Natural killer cell (primary cell): ENCODE measurements around the gene PRR19. TPM values are rescaled to one million over a fixed set of nuclear protein-coding genes. Genes with fewer than 3 reads are reported as not detected.

ENCODE experiments used
- ATAC-seq, 3 donors: fragments of 150-1000 bp in 2 of 3; fragments of 200-7000 bp in 1 of 3; cut with Tn5 transposase; 1 replicate in 1 of 3; 2 replicates in 2 of 3; pipeline ENCODE4 v1.10.0; 2021; ENCODE audit warnings: mild to moderate bottlenecking in 2 of 3, moderate library complexity in 2 of 3
- DNase-seq, 2 donors: peaks; one replicate each; pipeline versions ENCODE4 v3.0.0 to v3.0.0-alpha.2; 2013 to 2021; ENCODE audit warnings: mixed read lengths in 1 of 2
- H3K27ac ChIP-seq: one replicate; pipeline ENCODE4 v1.5.1; 2013; ENCODE audit warnings: mild to moderate bottlenecking, low read length
- H3K27me3 ChIP-seq: one replicate; pipeline ENCODE4 v1.6.1; 2013; ENCODE audit warnings: low read length; ENCODE audit not compliant: control insufficient read depth, insufficient read depth
- H3K36me3 ChIP-seq: one replicate; pipeline ENCODE4 v1.6.1; 2013; ENCODE audit warnings: low read length; ENCODE audit not compliant: control insufficient read depth, insufficient read depth
- H3K4me1 ChIP-seq: one replicate; pipeline ENCODE4 v1.6.1; 2013; ENCODE audit warnings: low read length; ENCODE audit not compliant: control insufficient read depth, insufficient read depth
- H3K4me3 ChIP-seq: one replicate; pipeline ENCODE4 v1.5.1; 2013; ENCODE audit warnings: low read length
- H3K9me3 ChIP-seq: one replicate; pipeline ENCODE4 v1.6.1; 2013; ENCODE audit warnings: low read length; ENCODE audit not compliant: control insufficient read depth, insufficient read depth
- H3K27ac Mint-ChIP-seq, 2 donors: one replicate each; pipeline ENCODE4 v1.8.0; 2022; ENCODE audit warnings: mild to moderate bottlenecking in 2 of 2, mixed read lengths in 2 of 2, moderate library complexity in 1 of 2
- H3K27me3 Mint-ChIP-seq, 2 donors: one replicate each; pipeline ENCODE4 v1.8.0; 2022; ENCODE audit warnings: low read depth in 2 of 2, mixed read lengths in 2 of 2
- H3K36me3 Mint-ChIP-seq: one replicate; pipeline ENCODE4 v1.8.0; 2022; ENCODE audit warnings: mixed read lengths
- H3K4me1 Mint-ChIP-seq, 2 donors: one replicate each; pipeline ENCODE4 v1.8.0; 2022; ENCODE audit warnings: mixed read lengths in 2 of 2
- H3K4me3 Mint-ChIP-seq: one replicate; pipeline ENCODE4 v1.8.0; 2022; ENCODE audit warnings: mild to moderate bottlenecking, moderate library complexity, mixed read lengths
- H3K9me3 Mint-ChIP-seq, 2 donors: one replicate each; pipeline ENCODE4 v1.8.0; 2022; ENCODE audit warnings: mixed read lengths in 2 of 2
- CTCF ChIP-seq: fragments of 200-600 bp; IDR thresholded peaks from one replicate; pipeline ENCODE4 v1.8.0; 2022; ENCODE audit warnings: antibody characterized with exemption
- WGBS: methylation state at CpG from one replicate; pipeline ENCODE4 v1.1.7; 2013; ENCODE audit warnings: missing lambda C conversion rate; ENCODE audit not compliant: insufficient coverage; 5-methylcytosine and 5-hydroxymethylcytosine counted together
- intact Hi-C: fragments of 100-400 bp; cut with micrococcal nuclease; formaldehyde crosslinking; loops from one replicate; pipeline ENCODE4 v1.14.2; 2022
- total RNA-seq, 4 donors: library from RNA; stranded (reverse); fragments of 120-200 nt in 1 of 4; gene quantifications; one replicate each; pipeline versions ENCODE4 v1.2.3 to v1.2.4, GENCODE V29; 2013 to 2022

Gene PRR19
- total RNA-seq, 3 donors from 2014 or later (not counting 1 experiment from before 2014, with no cell fraction given), result not detected

GRCh38 chr19:42343344-42344110 lies 41.6 kb downstream of the PRR19 start:
- DNase-seq (no peak), ATAC-seq (no peak)
- H3K27me3 Mint-ChIP-seq, result no peaks in the 10 kb centered on the region
- no peaks in the 10 kb centered on the region for H3K9me3 Mint-ChIP-seq
- no peaks in the 10 kb centered on the region for H3K27me3 ChIP-seq
- H3K27ac Mint-ChIP-seq, result no peak overlapping the region
- H3K27ac ChIP-seq, result no peak overlapping the region
- no peaks in the 10 kb centered on the region for H3K4me1 Mint-ChIP-seq
- no peak overlapping the region for H3K4me3 Mint-ChIP-seq
- peaks cover 3% of the 10 kb centered on the region for H3K36me3 ChIP-seq
- WGBS, result 98% methylated on average over 17 of the region's 17 CpGs
- no peaks in the 10 kb centered on the region for H3K36me3 Mint-ChIP-seq
- no peaks in the 10 kb centered on the region for H3K9me3 ChIP-seq
- H3K4me1 ChIP-seq, result no peaks in the 10 kb centered on the region
- intact Hi-C loops, result no loop called here
- H3K4me3 ChIP-seq, result no peak overlapping the region
- TF ChIP-seq CTCF, result no peak

- H3K4me1 ChIP-seq, result no peaks in the 10 kb centered on the region
- DNase-seq (no peak), ATAC-seq (no peak)
- H3K9me3 ChIP-seq, result no peaks in the 10 kb centered on the region
- no peak overlapping the region for H3K27ac ChIP-seq
- H3K4me3 ChIP-seq, result no peak overlapping the region
- no peaks in the 10 kb centered on the region for H3K9me3 Mint-ChIP-seq
- H3K36me3 Mint-ChIP-seq, result no peaks in the 10 kb centered on the region
- H3K27ac Mint-ChIP-seq, result no peak overlapping the region
- no peak for TF ChIP-seq CTCF
- no peaks in the 10 kb centered on the region for H3K27me3 Mint-ChIP-seq
- intact Hi-C loops, result no loop called here
- no peaks in the 10 kb centered on the region for H3K4me1 Mint-ChIP-seq
- WGBS, result 97% methylated on average over 17 of the region's 18 CpGs
- H3K4me3 Mint-ChIP-seq, result no peak overlapping the region
- peaks cover 3% of the 10 kb centered on the region for H3K36me3 ChIP-seq
- no peaks in the 10 kb centered on the region for H3K27me3 ChIP-seq
These were observed 42.5 kb downstream of the PRR19 start for GRCh38 chr19:42344336-42344893.

- no peak overlapping the region for H3K4me3 Mint-ChIP-seq
- H3K4me1 Mint-ChIP-seq, result no peaks in the 10 kb centered on the region
- H3K36me3 ChIP-seq, result peaks cover 3% of the 10 kb centered on the region
- 84% methylated on average over 6 of the region's 6 CpGs for WGBS
- ATAC-seq (no peak), DNase-seq (no peak)
- no peaks in the 10 kb centered on the region for H3K4me1 ChIP-seq
- H3K27me3 ChIP-seq, result no peaks in the 10 kb centered on the region
- H3K4me3 ChIP-seq, result no peak overlapping the region
- no peak overlapping the region for H3K27ac Mint-ChIP-seq
- intact Hi-C loops, result no loop called here
- TF ChIP-seq CTCF, result no peak
- H3K9me3 ChIP-seq, result no peaks in the 10 kb centered on the region
- no peaks in the 10 kb centered on the region for H3K27me3 Mint-ChIP-seq
- no peaks in the 10 kb centered on the region for H3K36me3 Mint-ChIP-seq
- no peaks in the 10 kb centered on the region for H3K9me3 Mint-ChIP-seq
- no peak overlapping the region for H3K27ac ChIP-seq
These were observed 43.4 kb downstream of the PRR19 start for GRCh38 chr19:42345191-42345812.
